HG03095 (cell line): ENCODE measurements around the gene BICD2.

Source experiments
- ATAC-seq: cut with Tn5 transposase; IDR thresholded peaks from one replicate; pipeline ENCODE4 v1.9.1; 2021; ENCODE audit warnings: moderate library complexity; ENCODE audit not compliant: unreplicated experiment

BICD2 gene

GRCh38 chr9:92749071-92749933 is 15.3 kb downstream of the BICD2 start:
- ATAC-seq = no peak

- no peak for ATAC-seq
These were observed 16.5 kb downstream of the BICD2 start for GRCh38 chr9:92748233-92748497.

DNA sequence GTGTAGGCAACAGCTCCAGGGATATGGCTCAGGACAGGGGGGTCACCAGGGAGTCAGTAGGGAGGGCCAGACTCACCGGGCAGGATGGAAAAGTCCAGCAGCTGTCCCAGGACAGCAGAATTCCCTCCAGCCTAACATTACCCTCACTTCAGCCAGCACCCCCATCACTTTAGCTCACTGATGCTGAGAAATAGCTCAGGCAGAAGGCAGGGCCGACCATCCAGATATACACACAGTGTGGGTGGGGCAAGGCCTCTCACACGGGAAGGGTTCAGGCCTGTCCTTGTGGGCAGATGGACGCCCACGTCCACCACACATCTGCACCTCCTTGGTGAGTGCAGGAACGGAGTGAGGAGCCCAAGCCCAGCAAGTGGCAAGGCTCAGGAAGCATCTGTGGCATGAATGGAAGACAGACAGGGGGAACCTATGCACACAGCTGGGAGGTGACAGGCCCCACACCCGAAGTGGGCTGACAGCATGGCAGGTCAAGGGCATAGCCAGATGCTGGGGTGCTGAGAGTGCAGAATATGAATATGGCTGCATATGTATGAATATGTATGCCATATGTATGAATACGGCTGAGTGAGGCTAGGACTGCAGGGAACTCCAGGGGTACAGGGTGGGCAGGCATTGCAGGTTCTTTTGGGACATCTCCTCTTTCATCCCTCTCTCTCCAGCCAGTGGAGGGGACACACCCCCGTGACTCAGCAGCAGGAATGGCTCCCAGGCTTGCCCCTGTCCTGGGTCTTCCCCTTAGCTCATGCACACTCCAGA is 17.0 kb downstream of the BICD2 start:
- ATAC-seq = no peak

DNA sequence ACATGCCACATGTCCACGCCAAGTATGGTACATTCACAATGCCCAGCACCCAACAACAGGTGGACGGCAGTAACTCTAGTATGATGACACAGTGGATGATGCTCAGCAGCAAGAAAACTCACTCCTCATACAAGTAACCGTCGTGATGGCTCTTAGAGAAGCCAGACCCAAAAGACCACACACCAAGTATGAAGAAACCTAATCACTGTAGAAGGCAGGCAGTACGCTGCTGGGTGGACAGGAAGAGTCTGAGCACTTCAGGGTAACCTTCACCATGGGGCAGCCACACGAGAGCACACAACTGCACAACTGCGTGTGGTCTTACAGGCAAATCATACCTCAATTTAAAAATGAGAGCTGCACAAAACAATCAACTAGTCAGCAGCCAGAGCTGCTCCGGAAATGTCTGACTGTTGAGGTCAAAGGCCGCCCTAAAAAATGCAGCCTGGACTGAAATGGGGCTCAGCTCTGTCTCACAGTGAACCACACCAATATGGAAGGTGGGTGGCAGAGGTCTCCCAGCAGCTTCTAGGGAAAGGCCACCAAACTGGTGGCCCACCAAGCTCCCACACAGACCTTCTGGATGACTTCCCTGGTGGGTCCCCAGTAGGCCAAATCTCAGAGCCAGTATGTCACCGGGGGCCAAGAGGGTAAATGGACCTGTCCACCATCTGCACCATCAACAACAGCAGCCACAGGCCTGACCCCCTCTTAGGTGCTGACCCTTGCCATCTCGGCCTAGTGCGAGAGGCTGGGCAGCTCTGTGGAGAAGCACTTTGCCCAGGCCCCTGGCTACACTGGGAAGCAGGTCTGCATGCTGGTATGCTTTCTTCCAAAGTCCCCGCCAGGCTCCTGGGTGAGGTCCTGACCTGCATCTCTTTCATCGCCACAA is 17.8 kb downstream of the BICD2 start:
- no peak for ATAC-seq

DNA sequence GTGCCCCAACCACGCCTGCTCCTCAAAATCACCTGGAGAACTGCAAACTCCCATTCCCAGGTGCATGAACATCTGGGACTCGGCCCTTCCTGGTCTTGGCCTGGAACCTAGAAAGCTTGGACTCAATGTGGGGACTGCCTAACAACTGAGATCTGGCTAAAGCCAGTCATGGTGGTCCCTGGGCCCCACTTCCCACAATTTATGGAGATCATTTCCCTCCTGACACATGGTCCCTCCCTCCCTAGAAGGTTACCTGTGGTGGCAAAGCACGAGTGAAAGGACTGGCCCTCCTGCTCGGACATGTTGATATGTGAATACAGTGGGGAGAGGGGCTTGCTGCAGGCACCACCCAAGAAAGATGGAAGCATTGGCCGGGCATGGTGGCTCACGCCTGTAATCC is 18.8 kb downstream of the BICD2 start:
- no peak for ATAC-seq

DNA sequence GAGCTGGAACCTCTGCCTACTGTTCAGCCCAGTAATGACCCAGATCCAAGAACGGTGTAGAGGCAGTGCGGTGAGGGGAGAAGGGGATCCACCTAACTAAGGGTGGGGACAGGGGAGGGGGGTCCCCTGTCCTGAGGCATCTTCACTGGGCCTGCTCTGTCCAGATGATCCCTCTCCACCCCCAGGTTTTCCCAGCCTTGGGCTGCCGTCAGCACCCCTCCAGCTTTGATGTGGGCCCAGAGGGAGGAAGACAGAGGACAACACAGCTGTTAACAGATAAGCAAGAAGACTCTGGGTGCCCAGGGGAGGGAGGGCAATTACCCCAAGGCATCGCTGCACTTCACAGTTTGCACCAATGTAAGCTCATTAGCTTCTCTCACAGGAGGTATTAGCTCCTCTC is 19.3 kb downstream of the BICD2 start:
- no peak for ATAC-seq

DNA sequence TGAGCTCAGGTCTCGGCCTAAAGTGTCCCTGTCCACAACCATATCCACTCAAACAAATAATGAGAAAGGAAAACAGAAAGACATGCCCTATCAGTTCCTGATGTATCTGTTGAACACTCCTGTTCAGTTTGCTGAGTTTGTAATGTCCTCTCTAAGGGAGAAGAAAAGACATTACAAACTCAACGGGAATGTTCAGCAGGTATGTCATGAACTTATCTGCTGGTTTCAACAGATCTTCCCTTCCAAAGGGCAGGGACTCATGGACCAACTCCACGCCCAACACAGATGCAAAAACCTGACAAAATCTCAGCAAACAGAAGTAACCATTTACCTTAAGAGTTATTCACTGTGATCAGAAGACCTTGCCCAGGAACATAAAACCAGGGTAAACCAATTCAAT is 23.7 kb downstream of the BICD2 start:
- ATAC-seq = no peak

DNA sequence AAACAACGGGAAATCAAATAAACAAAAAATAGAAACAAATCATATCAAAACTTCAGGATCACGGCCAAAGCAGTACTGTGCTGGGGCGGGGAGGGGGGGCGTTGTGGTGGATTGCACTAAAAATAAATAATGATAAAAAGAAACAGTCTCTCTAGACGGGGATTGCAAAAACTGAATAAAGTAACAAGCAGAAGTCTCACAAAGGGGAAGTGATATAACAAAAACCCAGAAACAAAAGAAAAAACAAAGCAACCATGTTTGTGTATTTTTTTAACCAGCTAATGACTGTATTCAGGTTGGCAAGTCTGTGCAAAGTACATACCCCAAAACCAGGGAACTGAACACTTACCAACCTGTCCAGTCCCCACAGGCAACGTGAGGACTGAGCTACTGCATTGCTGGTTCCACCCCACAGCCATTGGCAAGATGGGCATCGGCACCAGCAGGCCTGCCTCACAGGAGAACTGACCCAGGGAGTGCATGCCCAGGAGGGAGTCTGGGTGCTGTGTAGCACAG is 24.1 kb downstream of the BICD2 start:
- no peak for ATAC-seq

DNA sequence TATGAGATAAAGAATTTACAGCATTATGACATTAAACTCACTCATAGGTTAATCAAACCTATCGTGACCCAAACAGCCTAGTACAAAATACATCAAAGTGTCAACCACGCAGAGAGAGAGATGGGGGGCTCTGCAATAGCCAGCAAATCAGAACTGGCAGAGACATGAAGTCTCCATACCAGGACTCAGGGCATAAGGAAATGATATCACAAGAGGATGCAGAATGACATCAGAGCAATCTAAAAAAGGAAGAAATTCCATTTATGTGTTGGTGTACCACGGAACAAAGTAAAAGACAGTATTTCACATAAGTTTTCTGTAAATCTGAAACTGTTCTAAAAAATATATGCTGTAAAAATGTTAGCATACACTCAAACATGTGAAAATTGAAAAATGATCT is 24.6 kb downstream of the BICD2 start:
- no peak for ATAC-seq

DNA sequence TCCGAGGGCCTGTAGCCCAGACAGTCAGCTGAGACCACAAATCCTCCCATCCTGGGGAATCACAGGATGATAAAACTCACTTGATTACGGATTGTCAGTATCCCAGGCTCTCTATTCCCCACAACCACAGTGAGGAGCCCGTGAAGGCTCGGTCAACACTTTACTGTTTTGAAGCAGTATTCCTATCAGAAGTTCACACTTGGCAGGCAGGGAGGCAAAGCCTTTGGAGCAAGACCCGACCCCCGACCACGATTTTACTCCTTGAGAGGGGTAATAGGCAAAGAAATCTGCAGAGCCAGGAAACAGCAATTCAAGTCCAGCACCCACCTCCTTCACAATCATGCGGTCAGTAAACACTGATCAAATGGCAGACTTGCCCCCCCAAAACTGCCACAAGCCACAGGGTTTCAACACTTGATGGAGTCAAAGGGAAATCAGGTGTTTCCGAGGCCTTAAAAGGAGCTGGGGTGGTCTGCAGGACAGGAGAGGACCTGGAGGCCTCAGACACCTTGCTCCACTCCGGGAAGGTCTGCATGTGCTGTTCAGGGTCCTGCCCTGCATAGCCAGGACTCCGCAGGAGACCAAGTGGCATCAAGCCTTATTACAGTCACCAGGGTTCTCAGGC is 25.2 kb downstream of the BICD2 start:
- ATAC-seq = no peak

GRCh38 chr9:92738661-92739081 is 26.0 kb downstream of the BICD2 start:
- no peak for ATAC-seq

DNA sequence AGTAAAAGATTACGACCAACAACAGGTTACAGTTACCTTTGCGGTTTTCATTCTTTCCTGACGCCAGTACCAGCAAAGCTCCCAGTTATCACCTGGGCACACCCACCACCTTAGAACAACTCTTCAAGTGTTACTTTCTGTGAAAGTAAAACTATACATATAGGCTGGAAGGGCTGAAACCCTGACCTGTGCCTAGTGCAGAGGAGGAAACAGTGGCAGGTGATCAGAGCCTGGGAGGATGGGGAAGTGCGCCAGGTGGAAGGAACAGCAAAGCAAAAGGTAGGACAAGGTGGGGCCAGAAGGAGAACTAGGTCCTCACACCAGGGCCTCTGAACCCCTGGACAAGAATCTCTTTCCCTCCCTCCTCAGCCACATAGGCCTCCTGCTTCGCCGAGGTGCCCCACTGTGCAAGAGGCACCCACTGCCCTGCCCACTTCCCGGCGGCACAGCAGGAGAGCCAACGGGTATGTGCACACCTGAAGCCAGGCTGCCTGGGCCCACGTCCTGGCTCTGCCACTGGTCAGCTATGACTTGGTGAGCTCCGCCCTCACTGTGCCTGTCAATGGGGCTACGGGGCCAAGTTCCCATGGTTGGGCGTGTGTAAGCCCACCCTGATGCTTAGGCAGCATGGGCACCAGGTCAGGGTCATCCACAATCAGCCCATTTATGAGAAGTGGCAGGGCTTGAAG is 26.9 kb downstream of the BICD2 start:
- no peak for ATAC-seq

DNA sequence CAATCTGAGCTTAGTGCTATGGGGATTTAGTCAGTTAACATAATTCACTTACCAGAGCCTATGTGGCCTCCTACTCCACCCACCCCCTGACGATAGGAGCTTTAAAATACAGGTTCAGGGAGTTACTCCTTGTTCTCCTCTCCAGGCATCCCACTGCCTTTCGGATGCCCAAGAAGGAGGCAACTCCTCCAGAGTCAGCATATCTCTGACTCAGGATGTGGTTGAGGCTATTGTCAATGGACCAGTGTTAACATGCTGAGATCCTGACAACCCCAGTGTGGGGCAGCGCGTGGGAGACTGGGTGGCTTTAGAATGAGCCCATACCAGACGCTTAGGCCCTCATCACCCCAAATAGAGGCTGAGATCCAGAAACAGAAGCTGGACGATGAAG is 27.4 kb downstream of the BICD2 start:
- no peak for ATAC-seq

GRCh38 chr9:92736563-92737215 is 27.9 kb downstream of the BICD2 start:
- no peak for ATAC-seq

DNA sequence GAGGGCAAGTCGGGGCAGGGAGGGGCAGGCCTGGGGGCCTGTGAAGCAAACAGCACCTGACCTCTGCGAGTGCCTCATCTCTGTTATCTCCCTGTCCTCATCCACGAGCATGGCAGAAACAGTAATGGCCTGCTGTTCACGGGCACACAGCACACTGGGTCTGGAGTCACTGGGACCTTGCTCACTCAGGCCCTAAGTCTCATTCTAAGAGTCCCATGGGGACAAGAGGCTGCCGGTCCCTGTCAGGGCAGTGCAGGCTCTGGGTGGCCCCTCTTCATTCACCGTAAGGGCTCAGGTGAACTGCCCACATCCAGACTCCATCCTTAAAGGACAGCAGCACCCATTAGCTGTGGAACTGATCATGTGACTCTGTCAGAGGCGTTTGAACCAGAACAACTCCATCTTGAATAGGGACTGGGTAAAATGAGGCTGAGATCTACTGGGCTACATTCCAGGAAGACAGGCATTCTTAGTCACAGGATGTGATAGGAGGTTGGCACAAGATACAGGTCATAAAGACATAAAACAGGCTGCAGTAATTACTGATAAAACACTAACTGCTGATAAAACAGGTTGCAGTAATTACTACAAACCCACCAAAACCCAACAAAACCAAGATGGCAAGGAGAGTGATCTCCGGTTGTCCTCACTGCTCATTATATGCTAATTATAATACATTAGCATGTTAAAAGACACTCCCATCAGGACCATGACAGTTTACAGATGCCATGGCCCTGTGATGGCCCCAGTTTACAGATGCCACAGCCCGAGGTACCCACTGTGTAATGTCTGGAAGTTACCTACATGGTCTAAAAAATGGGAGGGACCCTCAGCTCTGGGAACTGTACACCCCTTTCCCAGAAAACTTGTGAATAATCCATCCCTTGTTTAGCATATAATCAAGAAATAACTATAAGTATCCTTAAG is 28.7 kb downstream of the BICD2 start:
- ATAC-seq = no peak

GRCh38 chr9:92734931-92735635 is 29.6 kb downstream of the BICD2 start:
- ATAC-seq = no peak

DNA sequence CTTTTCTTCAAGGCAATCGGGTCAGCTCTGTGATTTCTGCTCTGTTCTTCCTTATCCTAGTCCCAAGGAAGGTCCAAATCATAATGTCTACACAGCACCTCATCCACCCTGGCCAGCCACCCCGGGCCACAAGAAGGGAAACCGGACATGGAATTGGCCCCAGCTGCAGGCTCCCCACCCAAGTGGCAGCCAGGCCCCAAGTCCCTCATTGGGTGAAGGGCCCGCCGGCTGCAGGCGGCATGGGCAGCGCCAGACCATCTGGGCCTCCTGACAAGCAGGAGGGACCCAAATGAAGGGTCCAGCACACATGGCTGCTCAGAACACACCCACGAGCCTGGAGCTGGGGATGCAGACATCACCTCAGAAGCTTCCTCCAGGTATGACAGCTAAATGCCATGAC is 33.7 kb downstream of the BICD2 start:
- ATAC-seq = no peak

DNA sequence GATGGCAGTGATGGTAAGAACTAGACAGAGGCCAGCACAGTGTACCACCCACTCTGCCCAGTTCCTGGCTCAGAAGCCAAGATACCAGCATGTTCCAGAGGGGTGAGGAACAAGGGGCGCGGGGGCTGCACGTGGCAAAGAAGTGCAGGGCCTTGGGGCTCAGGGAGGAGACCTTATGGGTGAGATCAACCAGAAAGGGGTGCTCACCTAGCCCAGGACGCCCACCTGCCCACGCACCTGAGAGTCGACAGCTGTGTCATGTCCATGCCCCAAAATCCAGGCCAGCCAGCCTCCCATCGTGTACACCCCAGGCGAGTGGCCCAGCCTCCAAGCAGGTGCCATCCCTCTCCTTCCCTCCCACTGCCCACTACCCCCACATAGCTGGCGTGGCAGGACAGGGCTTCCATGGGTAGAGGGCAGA is 34.9 kb downstream of the BICD2 start:
- no peak for ATAC-seq
